ENCODE data around the gene PAK6. TPM values are rescaled to one million over a fixed set of nuclear protein-coding genes. Genes with fewer than 3 reads are reported as not detected.

Gene PAK6
- total and polyA plus RNA-seq, 9 of the 15 experiments (the other 6 are each of a cell fraction or from before 2014, with no cell fraction given) = 0.03 to 0.74 (median 0.16) TPM; not detected in 2

GRCh38 chr15:40256638-40257235 is 17.9 kb downstream of the PAK6 start:
- Histone ChIP-seq H3K27ac (ENCODE audit: extremely low read depth, low read depth, low read length) (no peak overlapping the region), H3K4me2 (ENCODE audit: insufficient read depth, low read length) (no peak overlapping the region), H3K79me2 (ENCODE audit: control insufficient read depth, insufficient read depth, low read length) (no peaks in the 10 kb centered on the region), H3K9me3 (replicated peaks; ENCODE audit: control insufficient read depth, insufficient read depth, low read depth, low read length) (no peaks in the 10 kb centered on the region), H3K9ac (ENCODE audit: insufficient read depth in 1 of 2, low read depth in 2 of 2, low read length in 2 of 2) (peak overlapping the region in 1 of 2 experiments; percentile 23; a peak in 1 of 4 replicates), H3K4me1 (replicated peaks in 1 of 2; ENCODE audit: control insufficient read depth in 2 of 2, insufficient read depth in 2 of 2, low read length in 2 of 2) (peaks cover 6 to 29% of the 10 kb centered on the region in 2 experiments; a peak in 3 of 5 replicates), H3K4me3 (no peak overlapping the region), H3K36me3 (ENCODE audit: control insufficient read depth, insufficient read depth, low read length) (no peaks in the 10 kb centered on the region), H2AFZ (ENCODE audit: low read depth, low read length) (peak overlapping the region; percentile 69), H4K20me1 (replicated peaks; ENCODE audit: control insufficient read depth, insufficient read depth, low read length) (0 out of 2 replicates have a peak, but pooled peaks cover 2% of the 10 kb centered on the region), H3K9me1 (ENCODE audit: control insufficient read depth, insufficient read depth, low read length) (no peaks in the 10 kb centered on the region), H3K27me3 (ENCODE audit: control insufficient read depth in 2 of 2, insufficient read depth in 2 of 2, low read length in 2 of 2) (peaks cover 2 to 8% of the 10 kb centered on the region in 2 experiments; a peak in 3 of 5 replicates)
- no TSS peak for BruUV-seq (replicated peaks)
- FAIRE-seq = peak; percentile 72
- POLR2A ChIA-PET = interaction anchor here (1.4 kb wide), 1 partner anchor 18 kb away, joined by 5 read pairs; the partner anchor contains the start of gene PAK6
- TF ChIP-seq HES1 (IDR thresholded peaks at IDR 0.05; ENCODE audit: low read depth) (no peak), MTA1 (IDR thresholded peaks at IDR 0.05; ENCODE audit: borderline replicate concordance) (no peak), LEF1 (IDR thresholded peaks at IDR 0.05) (no peak), MEF2A (IDR thresholded peaks at IDR 0.05; ENCODE audit: control insufficient read depth, low read depth, low read length) (no peak), ZFX (CRISPR knock-in tag; IDR thresholded peaks at IDR 0.05) (peak; percentile 44), SMAD4 (CRISPR knock-in tag; conservative IDR thresholded peaks at IDR 0.05) (no peak), ATF3 (IDR thresholded peaks at IDR 0.05) (0 out of 2 replicates have a peak, but pooled peaks have one; percentile 9), ATF3 (CRISPR knock-in tag; conservative IDR thresholded peaks at IDR 0.05) (no peak), FOSL1 (tag; conservative IDR thresholded peaks at IDR 0.05) (peak; percentile 40; the same call in 1 of the 2 replicates), NCOR1 (IDR thresholded peaks at IDR 0.05) (no peak)
- WGBS (ENCODE audit: insufficient coverage, low coverage, missing lambda C conversion rate) = 56% methylated on average over 17 of the region's 17 CpGs
- intact Hi-C loops (cut with micrococcal nuclease) = no loop called here
- in situ Hi-C loops (cut with MboI) = no loop called here
- CTCF ChIA-PET (ENCODE audit: low intra/inter-chr PET ratio) = no interaction called here
- peak; percentile 14; the same call in 1 of the 3 replicates for ATAC-seq
- DNase-seq (ENCODE audit: extremely low read depth in 1 of 4, low spot score in 3 of 4) = no peak

Data from K562 (cell line).